Activated CD8-positive, alpha-beta memory T cell treated with anti-CD3 and anti-CD28 coated beads, Interleukin-2, amount 10 ng/mL, durations not matched to agents 7 days and 5 days (primary cell): Measurements from ENCODE around the gene CYP4B1. TPM values are rescaled to one million over a fixed set of nuclear protein-coding genes. Genes with fewer than 3 reads are reported as not detected.
"Not testable (repeated sequence)": the region's sequence is repeated elsewhere in the genome, so short reads cannot be mapped to it uniquely, and the experiment has no call there.

Source experiments
- ATAC-seq: fragments of 150-1000 bp; cut with Tn5 transposase; one replicate; pipeline ENCODE4 v1.10.0; 2021; ENCODE audit warnings: moderate library complexity
- CTCF ChIA-PET: fragments of 350-600 bp; sonication (Branson Sonifier 250); formaldehyde crosslinking; loops from one replicate; lab custom pipeline; 2021; ENCODE audit warnings: antibody characterized with exemption; lab: Charles Lee
- DNase-seq: peaks from one replicate; pipeline ENCODE4 v3.0.0-alpha.2; 2020
- H3K27ac Mint-ChIP-seq: one replicate; pipeline ENCODE4 v1.8.0; 2021; ENCODE audit warnings: mild to moderate bottlenecking, mixed read lengths
- H3K27me3 Mint-ChIP-seq: one replicate; pipeline ENCODE4 v1.8.0; 2021; ENCODE audit warnings: mixed read lengths
- H3K36me3 Mint-ChIP-seq: one replicate; pipeline ENCODE4 v1.8.0; 2021; ENCODE audit warnings: mild to moderate bottlenecking, mixed read lengths
- H3K4me1 Mint-ChIP-seq: one replicate; pipeline ENCODE4 v1.8.0; 2021; ENCODE audit warnings: mixed read lengths
- H3K4me3 Mint-ChIP-seq: one replicate; pipeline ENCODE4 v1.8.0; 2021; ENCODE audit warnings: mild to moderate bottlenecking, moderate library complexity, mixed read lengths
- H3K9me3 Mint-ChIP-seq: one replicate; pipeline ENCODE4 v1.8.0; 2022; ENCODE audit warnings: low read depth, mixed read lengths
- total RNA-seq, 2 experiments: library from RNA; stranded (reverse); gene quantifications; one replicate each; pipeline ENCODE4 v1.2.3, GENCODE V29; 2021

Gene CYP4B1
- total RNA-seq, 2 experiments from 2014 or later = not detected

DNA sequence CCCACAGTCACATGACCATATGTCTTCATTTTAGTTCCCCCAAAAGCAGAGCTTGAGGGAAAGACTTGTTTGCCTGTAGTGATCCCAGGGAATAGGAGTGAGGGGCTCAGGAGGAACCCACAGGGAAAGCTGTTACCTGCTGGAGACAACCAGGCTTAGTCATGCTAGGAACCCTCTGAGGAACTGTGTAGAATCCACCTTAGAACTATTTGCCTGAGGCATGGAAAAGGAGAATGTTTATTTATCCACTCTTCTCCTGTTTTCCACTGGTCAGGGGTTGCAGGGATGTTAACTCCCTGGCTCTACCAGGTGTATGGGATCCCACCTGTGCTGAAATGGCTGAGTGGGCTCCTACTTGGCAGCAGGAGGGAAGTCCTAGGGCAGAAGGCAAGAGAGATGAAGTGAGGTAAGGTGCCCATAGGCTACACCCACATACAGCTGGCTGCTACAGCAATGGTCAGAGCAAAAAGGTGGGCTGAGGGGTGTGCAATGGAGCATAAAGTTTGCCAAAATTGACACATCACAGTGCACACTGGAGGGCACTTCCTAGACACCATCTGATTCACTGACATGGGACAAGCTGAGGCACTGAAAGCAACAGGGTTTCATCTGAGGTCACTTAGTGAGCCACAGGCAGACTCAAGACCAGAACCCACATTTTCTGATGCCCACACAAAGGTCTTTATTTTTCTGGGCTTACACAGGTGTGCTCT, 29.7 kb upstream of the CYP4B1 start:
- Mint-ChIP-seq H3K9me3 (peaks cover 16% of the 10 kb centered on the region), H3K36me3 (no peaks in the 10 kb centered on the region), H3K4me3 (no peak overlapping the region), H3K27ac (no peak overlapping the region), H3K27me3 (peaks cover 4% of the 10 kb centered on the region), H3K4me1 (peaks cover 3% of the 10 kb centered on the region)
- no peak for ATAC-seq
- DNase-seq = no peak
- CTCF ChIA-PET = no interaction called here

DNA sequence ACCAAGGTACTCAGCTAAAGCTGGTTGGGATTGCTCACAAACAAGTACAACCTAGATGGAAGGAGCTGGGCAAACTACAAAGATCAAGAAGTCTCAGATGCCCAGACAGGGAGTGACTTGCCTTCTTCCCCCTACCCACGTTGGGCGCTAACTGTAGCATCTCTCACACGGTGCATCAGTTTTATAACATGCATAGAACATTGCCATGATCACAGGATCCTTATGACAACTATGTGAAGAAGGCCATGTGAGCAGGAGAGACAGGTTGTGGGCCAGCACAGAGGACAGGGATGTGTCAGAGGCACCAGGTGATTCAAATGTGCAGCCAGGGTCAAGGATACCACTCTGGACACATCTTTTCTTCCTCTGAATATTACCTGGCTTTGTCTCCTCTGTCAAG, 28.3 kb upstream of the CYP4B1 start:
- ATAC-seq (no peak), DNase-seq (no peak)
- no peak overlapping the region for H3K4me3 Mint-ChIP-seq
- no peak overlapping the region for H3K27ac Mint-ChIP-seq
- peaks cover 4% of the 10 kb centered on the region for H3K27me3 Mint-ChIP-seq
- H3K9me3 Mint-ChIP-seq = peaks cover 20% of the 10 kb centered on the region
- peaks cover 3% of the 10 kb centered on the region for H3K4me1 Mint-ChIP-seq
- CTCF ChIA-PET = no interaction called here
- H3K36me3 Mint-ChIP-seq = no peaks in the 10 kb centered on the region

DNA sequence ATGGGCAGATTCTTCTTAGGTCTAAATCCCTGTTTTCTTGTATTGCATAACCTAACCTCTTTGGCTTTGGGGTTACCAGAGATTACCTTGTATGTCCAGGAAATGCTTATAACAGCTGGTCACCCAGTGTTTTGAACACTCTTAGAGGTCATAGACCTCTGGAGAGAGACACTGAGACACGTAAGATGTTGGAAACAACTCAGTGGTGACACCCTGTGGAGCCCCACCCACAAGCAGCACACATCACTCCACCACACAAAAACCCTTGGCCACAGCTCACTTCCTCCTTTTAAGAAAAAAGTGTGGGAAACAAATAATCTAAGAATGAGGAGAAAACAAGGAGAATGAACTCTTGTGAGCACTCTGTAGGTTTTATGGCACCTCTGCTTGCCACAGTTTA, 26.3 kb upstream of the CYP4B1 start:
- no peak overlapping the region for H3K27ac Mint-ChIP-seq
- H3K4me3 Mint-ChIP-seq = no peak overlapping the region
- ATAC-seq = no peak
- H3K9me3 Mint-ChIP-seq = peaks cover 23% of the 10 kb centered on the region
- H3K27me3 Mint-ChIP-seq = no peaks in the 10 kb centered on the region
- no peak for DNase-seq
- H3K4me1 Mint-ChIP-seq = peaks cover 3% of the 10 kb centered on the region
- no peaks in the 10 kb centered on the region for H3K36me3 Mint-ChIP-seq
- CTCF ChIA-PET = no interaction called here

DNA sequence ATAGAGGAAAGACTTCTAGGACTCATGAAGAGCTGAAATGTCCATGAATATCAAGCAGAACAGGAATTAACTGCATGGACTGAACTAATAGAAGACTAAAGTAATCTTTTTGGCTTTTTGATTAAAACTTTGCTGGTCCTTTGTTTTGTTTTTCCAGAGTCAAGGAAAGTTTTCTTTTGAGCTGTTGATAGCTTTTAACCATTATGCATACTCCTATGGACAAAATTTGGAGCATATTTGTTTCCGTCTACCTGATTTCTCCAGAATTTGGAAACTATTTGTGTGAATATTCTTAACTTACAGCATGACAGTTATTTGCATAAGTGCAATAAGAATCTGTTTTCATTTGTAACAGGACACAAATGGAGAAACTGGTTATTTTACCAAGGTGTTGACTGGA, 24.5 kb upstream of the CYP4B1 start:
- Mint-ChIP-seq H3K4me3 (no peak overlapping the region), H3K9me3 (peaks cover 23% of the 10 kb centered on the region), H3K4me1 (peaks cover 3% of the 10 kb centered on the region), H3K27ac (no peak overlapping the region), H3K27me3 (no peaks in the 10 kb centered on the region), H3K36me3 (no peaks in the 10 kb centered on the region)
- DNase-seq (no peak), ATAC-seq (no peak)
- CTCF ChIA-PET = no interaction called here

DNA sequence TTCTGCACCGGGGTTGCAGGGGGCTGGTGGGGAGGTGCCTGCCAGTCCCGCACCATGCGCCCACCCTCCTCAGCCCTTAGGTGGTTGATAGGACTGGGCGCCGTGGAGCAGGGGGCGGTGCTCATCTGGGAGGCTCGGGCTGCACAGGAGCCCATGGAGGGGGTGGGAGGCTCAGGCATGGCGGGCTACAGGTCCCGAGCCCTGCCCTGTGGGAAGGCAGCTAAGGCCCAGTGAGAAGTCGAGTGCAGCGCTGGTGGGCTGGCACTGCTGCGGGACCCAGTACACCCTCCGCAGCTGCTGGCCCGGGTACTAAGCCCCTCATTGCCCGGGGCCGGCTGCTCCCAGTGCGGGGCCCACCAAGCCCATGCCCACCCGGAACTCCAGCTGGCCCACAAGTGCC, 20.4 kb upstream of the CYP4B1 start:
- DNase-seq, H3K4me3 Mint-ChIP-seq, H3K9me3 Mint-ChIP-seq, H3K27me3 Mint-ChIP-seq, H3K4me1 Mint-ChIP-seq, ATAC-seq, CTCF ChIA-PET, H3K36me3 Mint-ChIP-seq, H3K27ac Mint-ChIP-seq: not testable (repeated sequence)

DNA sequence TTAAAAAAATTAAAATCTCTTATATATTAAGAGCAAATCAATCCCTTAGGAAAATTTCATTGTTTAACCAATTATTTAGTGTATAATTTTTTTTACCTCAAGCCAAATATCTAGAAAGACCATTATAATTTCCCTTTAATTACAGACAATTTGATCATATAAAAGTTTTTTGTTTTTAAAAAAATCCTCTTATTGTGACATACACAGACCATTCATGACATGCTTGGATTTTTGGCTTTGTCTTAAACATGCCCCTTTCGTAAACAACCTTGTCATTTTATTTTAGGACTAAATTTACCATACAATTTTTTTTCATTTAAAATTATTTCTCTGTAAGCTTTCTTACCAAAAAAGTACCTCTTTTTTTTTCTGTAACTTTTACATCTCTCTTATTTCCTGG, 14.2 kb upstream of the CYP4B1 start:
- no peak for ATAC-seq
- DNase-seq = no peak
- Mint-ChIP-seq H3K27ac (no peak overlapping the region), H3K9me3 (no peaks in the 10 kb centered on the region), H3K27me3 (peaks cover 25% of the 10 kb centered on the region), H3K4me1 (peaks cover 4% of the 10 kb centered on the region), H3K4me3 (no peak overlapping the region), H3K36me3 (no peaks in the 10 kb centered on the region)
- CTCF ChIA-PET = no interaction called here

DNA sequence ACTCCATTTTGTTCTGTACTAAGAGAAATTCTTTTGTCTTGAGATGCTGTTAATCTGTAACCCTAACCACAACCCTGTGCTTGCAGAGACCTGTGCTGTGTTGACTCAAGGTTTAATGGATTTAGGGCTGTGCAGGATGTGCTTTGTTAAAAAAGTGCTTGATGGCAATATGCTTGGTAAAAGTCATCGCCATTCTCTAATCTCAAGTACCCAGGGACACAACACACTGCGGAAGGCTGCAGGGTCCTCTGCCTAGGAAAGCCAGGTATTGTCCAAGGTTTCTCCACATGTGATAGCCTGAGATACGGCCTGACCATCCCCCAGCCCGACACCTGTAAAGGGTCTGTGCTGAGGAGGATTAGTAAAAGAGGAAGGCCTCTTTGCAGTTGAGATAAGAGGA, 10.2 kb upstream of the CYP4B1 start:
- H3K4me1 Mint-ChIP-seq, H3K27ac Mint-ChIP-seq, H3K36me3 Mint-ChIP-seq, DNase-seq, H3K4me3 Mint-ChIP-seq, CTCF ChIA-PET, ATAC-seq, H3K9me3 Mint-ChIP-seq: not testable (repeated sequence)
- H3K27me3 Mint-ChIP-seq = peaks cover 18% of the 10 kb centered on the region

DNA sequence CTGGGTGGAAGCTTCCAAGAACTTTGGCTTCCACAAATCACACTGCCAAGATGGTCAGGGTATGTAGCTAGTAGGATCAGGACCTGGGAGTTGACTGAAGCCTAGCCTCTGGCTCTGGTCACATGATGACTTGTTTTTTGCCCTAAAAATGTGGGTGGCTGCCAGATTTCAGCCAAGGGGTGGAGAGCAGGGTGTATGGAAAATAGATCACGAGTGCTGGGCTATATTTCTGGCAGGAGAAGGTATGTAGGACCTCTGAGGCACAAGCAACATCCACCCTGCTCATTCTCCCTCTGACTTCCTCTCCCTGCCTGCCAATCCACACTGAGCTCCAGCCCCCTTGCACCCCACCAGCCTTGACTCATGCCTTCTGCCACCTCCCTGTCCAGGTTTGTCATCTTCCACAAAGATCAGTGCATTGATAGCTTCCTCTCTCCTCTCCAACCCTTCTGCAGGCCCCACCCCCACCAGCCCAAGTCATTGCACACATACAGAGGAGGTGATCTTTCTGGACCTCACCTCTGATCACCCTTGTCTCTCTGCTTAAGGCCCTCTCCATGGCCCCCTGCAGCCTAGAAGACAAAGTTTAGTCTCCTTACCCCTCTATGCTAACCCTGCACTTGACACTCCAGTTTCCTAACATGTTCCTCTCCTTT, 8.3 kb upstream of the CYP4B1 start:
- no peaks in the 10 kb centered on the region for H3K4me1 Mint-ChIP-seq
- no peak overlapping the region for H3K4me3 Mint-ChIP-seq
- DNase-seq = no peak
- CTCF ChIA-PET = no interaction called here
- H3K27ac Mint-ChIP-seq = no peak overlapping the region
- H3K9me3 Mint-ChIP-seq = no peaks in the 10 kb centered on the region
- H3K36me3 Mint-ChIP-seq = no peaks in the 10 kb centered on the region
- H3K27me3 Mint-ChIP-seq = peaks cover 18% of the 10 kb centered on the region
- ATAC-seq = no peak

DNA sequence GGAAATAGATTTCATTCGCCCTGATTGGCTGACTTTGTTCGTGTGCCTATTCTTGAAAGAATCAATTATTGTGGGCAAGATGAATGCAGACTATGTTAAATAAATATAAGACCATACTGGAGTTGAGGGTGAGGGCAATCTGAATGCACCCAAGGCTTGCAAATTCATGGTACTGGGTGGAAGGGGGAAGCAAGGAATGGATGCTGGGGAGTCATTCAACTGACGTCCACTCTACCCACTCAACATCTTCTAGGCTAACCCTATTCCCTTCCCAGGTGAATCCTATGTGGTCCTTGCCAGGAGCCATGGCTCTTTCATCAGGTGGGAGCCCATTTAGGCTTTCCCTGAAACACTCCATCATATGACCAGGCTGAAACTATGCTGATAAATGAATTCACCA, 5.7 kb upstream of the CYP4B1 start:
- DNase-seq (no peak), ATAC-seq (no peak)
- Mint-ChIP-seq H3K4me1 (no peaks in the 10 kb centered on the region), H3K4me3 (no peak overlapping the region), H3K9me3 (no peaks in the 10 kb centered on the region), H3K36me3 (no peaks in the 10 kb centered on the region), H3K27me3 (peaks cover 14% of the 10 kb centered on the region), H3K27ac (no peak overlapping the region)
- CTCF ChIA-PET = no interaction called here

DNA sequence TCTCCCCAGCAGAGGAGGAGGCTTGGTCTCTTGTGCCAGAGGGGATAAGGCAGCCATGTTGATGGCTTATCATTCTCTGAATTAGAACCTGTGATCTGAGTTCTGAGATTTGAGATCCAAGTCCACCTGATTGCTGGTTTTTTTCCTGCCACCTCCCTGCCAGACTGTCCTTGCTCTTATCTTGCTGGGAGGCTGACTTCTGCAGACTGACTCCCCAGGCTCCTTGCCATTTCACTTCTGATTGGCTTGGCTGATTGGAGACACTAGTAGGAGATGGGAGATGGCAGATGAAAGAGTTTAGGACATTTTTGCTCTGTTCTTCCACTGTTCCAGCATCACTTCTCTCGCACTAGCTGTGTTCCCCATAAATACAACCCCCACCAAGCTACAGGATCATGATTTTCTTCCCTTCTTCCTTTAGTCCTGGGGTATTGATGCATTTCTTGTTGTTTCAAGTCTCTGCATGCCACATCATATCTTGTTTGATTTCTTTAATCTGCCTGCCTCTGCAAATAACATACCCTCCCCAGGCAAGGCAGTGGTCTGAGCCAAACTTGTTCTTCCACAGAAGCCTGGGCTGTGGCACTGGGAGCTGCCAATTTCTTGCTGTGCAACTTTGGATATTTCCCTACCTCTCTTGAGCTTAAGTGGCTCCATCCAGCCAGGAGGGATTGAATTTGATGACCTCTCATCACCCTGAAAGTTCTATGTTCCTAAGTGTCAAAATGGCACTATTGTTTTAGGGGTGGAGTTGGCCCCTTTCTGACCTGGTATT, 963 bp upstream of the CYP4B1 start:
- H3K4me1 Mint-ChIP-seq = no peaks in the 10 kb centered on the region
- CTCF ChIA-PET = no interaction called here
- H3K27ac Mint-ChIP-seq = no peak overlapping the region
- DNase-seq (no peak), ATAC-seq (no peak)
- no peaks in the 10 kb centered on the region for H3K9me3 Mint-ChIP-seq
- peaks cover 6% of the 10 kb centered on the region for H3K27me3 Mint-ChIP-seq
- no peaks in the 10 kb centered on the region for H3K36me3 Mint-ChIP-seq
- no peak overlapping the region for H3K4me3 Mint-ChIP-seq

DNA sequence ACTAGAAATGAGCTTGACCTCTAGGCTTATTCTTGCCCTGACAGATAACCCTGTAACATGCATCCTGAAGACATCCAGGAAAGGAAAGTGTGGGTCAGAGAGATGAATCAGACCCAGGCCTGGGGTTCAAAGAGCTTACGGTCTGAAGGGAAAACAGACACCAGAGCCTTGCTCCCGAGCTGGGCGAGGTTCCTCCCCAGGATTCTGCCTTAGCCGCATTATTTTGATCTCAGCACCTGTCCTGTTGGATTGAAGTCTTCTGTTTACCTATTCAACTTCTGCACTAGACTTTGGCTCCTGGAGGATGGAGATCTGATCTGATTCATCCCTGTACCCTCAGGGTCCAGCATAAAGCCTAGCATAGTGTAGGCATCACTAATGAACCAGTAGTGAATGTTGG, 1.9 kb downstream of the CYP4B1 start:
- CTCF ChIA-PET = no interaction called here
- no peak for DNase-seq
- Mint-ChIP-seq H3K27ac (no peak overlapping the region), H3K4me1 (no peaks in the 10 kb centered on the region), H3K9me3 (no peaks in the 10 kb centered on the region), H3K36me3 (no peaks in the 10 kb centered on the region), H3K27me3 (peaks cover 6% of the 10 kb centered on the region), H3K4me3 (no peak overlapping the region)
- no peak for ATAC-seq

DNA sequence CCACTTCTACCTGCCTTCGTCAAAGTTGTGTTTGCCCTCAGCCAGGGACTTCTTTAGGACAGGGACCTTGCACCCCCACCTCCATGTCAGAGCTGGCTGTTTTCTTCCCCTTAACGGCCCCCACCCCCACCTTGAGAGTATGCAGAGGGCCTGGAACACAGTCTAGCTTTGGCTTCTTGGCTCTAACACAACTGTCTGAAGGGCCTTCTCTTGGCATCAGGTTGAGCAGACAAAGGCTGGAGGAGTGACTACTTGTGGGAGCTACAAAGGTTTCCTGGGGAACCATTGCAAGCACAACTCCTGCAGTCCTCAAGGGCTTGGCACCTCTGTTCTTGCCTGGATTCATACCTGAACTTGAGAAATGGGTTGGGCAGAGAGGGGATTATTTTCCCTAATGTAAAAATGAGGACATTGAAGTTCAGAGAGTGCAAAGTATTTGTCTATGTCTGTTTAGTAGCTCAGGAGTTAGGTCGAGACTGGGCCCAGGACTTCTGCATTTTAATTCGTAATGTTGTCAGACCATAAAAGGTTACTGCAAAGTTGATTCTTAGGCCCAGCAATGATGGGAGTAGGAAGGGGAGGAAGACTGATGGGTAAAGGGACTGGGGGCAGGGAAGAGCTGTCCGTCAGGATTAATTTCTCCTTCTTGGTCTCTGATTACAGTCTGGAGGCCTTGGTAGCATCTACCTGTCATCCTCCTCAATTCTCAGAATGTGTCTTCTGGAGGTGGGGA, 2.6 kb downstream of the CYP4B1 start:
- H3K4me1 Mint-ChIP-seq = no peaks in the 10 kb centered on the region
- no peak overlapping the region for H3K27ac Mint-ChIP-seq
- H3K4me3 Mint-ChIP-seq = no peak overlapping the region

DNA sequence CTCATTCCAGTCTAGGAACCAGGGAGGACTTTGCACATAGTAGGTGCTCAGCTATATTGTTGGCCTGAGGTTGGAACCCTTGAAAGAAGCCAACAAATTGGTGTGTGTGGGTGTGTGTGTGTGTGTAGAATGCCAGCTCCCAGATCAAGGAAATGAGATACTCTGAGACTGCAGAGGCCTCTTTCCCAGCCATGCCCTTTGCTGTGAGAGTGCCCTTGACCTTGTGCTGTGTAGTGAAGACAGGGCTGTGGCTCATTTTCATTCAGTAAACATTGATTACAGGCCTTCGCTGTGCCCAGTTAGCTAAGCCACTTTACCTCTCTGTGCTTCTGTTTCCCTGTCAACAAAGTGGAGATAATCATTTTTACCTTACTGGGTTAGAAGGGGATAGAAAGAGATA, 3.2 kb downstream of the CYP4B1 start:
- H3K27ac Mint-ChIP-seq = no peak overlapping the region
- DNase-seq (no peak), ATAC-seq (no peak)
- no peaks in the 10 kb centered on the region for H3K36me3 Mint-ChIP-seq
- peaks cover 4% of the 10 kb centered on the region for H3K27me3 Mint-ChIP-seq
- no peak overlapping the region for H3K4me3 Mint-ChIP-seq
- CTCF ChIA-PET = no interaction called here
- H3K9me3 Mint-ChIP-seq = no peaks in the 10 kb centered on the region
- no peaks in the 10 kb centered on the region for H3K4me1 Mint-ChIP-seq

More for the DNA sequence above, 2.6 kb downstream of the CYP4B1 start:
- H3K27me3 Mint-ChIP-seq = peaks cover 6% of the 10 kb centered on the region
- CTCF ChIA-PET = no interaction called here
- DNase-seq = no peak
- H3K36me3 Mint-ChIP-seq = no peaks in the 10 kb centered on the region
- H3K9me3 Mint-ChIP-seq = no peaks in the 10 kb centered on the region
- no peak for ATAC-seq
